HG03442 (cell line): ENCODE measurements around the gene TMEM164.
"Not testable (repeated sequence)": the region's sequence is repeated elsewhere in the genome, so short reads cannot be mapped to it uniquely, and the experiment has no call there.

Experiments
- ATAC-seq: cut with Tn5 transposase; IDR thresholded peaks from one replicate; pipeline ENCODE4 v1.9.1; 2021; ENCODE audit warnings: mild to moderate bottlenecking, moderate library complexity; ENCODE audit not compliant: unreplicated experiment

Gene TMEM164

GRCh38 chrX:110002300-110003166, at the start of gene TMEM164:
TSS of gene TMEM164 (plus strand) at chrX:110003114. CDS start at chrX:110003775, 661 bp downstream.
- peak; percentile 80 for ATAC-seq

- ATAC-seq = no peak
These were observed 48.6 kb upstream of the TMEM164 start for GRCh38 chrX:109954333-109954732.

- no peak for ATAC-seq
These were observed 48.0 kb upstream of the TMEM164 start for GRCh38 chrX:109954955-109955354.

GRCh38 chrX:109958266-109958665, 44.6 kb upstream of the TMEM164 start:
- ATAC-seq = no peak

- no peak for ATAC-seq
These were observed 43.5 kb upstream of the TMEM164 start for GRCh38 chrX:109959356-109959871.

GRCh38 chrX:109964390-109964789, 38.5 kb upstream of the TMEM164 start:
- no peak for ATAC-seq

- ATAC-seq = no peak
These were observed 36.7 kb upstream of the TMEM164 start for GRCh38 chrX:109966246-109966645.

GRCh38 chrX:109967156-109967555, 35.8 kb upstream of the TMEM164 start:
- ATAC-seq = no peak

- not testable (repeated sequence) for ATAC-seq
These were observed 32.1 kb upstream of the TMEM164 start for GRCh38 chrX:109970841-109971240.

GRCh38 chrX:109974906-109975655, 27.8 kb upstream of the TMEM164 start:
- ATAC-seq = no peak

- not testable (repeated sequence) for ATAC-seq
These were observed 17.7 kb upstream of the TMEM164 start for GRCh38 chrX:109985210-109985609.

GRCh38 chrX:109987884-109988283, 15.0 kb upstream of the TMEM164 start:
- ATAC-seq = no peak

- no peak for ATAC-seq
These were observed 12.2 kb upstream of the TMEM164 start for GRCh38 chrX:109990582-109991276.

- ATAC-seq = no peak
These were observed 10.7 kb upstream of the TMEM164 start for GRCh38 chrX:109992203-109992602.

GRCh38 chrX:109995155-109995554, 7.8 kb upstream of the TMEM164 start:
- no peak for ATAC-seq

- ATAC-seq = no peak
These were observed 5.0 kb upstream of the TMEM164 start for GRCh38 chrX:109997786-109998452.

- no peak for ATAC-seq
These were observed 2.9 kb upstream of the TMEM164 start for GRCh38 chrX:110000000-110000399.

GRCh38 chrX:110000847-110001713, 1.8 kb upstream of the TMEM164 start:
- ATAC-seq = no peak

GRCh38 chrX:110001740-110002299, 1.1 kb upstream of the TMEM164 start:
- ATAC-seq = no peak
